GM19023 (cell line): ENCODE results near the gene NDUFS6.
"Not testable (repeated sequence)": the region's sequence is repeated elsewhere in the genome, so short reads cannot be mapped to it uniquely, and the experiment has no call there.

Source experiments
- ATAC-seq: cut with Tn5 transposase; IDR thresholded peaks from one replicate; pipeline ENCODE4 v1.9.1; 2021; ENCODE audit warnings: mild to moderate bottlenecking, moderate library complexity; ENCODE audit not compliant: unreplicated experiment

Gene NDUFS6

DNA sequence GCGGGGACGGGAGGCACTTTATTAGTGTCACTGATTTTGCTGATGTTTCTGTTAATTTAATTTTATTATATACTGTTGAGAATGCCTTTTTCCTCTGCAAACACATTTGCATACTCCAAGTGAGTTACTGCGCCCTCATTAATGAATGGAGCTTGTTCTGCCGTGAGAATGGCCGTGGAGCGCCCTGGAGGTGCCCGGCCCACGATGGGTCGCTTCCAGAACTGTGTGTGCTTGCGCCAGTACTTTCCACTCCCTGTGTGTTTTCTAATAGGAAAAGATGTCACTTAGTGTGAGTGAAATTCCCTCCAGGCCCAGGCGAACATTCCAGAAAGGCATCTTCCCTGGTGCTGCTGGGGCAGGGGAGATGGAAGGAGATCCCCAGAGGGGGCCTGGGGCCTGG is 30.1 kb downstream of the NDUFS6 start:
- ATAC-seq, result no peak

DNA sequence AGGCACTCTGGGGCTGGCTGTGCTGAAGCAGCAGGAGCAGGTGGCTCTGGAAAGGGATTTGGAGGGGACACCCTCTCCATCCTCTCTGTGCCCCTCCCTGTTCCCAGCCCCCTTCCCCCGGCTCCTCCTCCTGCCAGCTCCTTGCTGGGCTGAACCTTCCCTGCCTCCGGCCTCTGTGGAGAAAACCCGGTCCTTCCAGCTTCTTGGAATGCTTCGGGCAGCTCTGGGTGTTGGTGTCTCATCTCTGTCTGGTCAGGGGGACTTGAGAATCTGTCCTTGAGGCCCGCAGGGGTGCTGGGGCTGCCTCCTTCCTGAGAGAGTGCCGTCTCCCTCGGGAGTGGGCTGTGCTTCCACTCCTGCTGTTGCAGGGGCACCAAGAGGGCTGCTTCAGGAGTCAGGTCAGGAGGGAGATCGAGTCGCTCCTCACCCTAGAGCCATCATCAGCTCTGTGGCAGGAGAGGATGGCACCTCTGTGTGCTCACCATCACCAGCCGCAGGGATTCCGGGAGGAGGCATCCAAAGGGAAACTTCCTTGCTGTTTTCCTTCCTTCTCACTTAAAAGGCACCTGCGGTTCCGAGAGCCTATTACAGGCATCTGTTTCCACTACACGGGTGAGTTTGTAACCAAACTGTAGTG is 30.6 kb downstream of the NDUFS6 start:
- ATAC-seq, result no peak

DNA sequence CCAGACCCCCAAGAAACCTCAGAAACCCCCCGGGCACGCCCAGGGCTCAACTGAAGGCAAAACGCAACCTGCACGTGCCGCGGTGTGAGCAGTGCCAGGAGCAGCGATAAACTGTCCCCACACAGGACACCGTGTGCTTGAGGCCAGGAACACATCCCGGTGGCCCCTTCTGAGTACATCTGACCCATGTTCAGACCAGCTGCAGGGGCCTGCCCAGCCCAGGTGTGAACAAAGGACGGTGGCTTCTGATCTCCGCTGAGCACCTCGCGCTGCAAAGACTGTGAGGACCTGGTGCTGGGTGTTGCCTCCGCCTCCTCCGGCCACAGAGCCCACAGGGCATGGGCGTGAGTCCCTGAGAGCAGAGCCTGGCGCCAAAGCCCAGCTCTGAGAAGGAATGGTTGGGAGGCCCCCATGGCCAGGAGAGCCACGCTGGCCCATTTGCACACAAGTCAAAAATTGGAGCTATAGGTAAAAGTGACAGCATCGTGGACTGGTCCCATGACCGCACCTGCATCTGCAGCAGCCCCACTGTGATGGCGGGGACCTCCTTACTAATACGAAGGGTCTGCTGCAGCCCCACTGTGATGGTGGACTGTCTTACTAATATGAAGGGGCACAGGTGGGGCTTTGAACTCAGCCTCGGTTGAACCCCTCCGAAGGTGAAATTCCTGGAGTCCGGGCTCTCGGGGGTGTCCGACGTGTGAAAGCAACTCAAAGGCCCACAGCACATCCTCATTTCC is 31.5 kb downstream of the NDUFS6 start:
- ATAC-seq, result no peak

DNA sequence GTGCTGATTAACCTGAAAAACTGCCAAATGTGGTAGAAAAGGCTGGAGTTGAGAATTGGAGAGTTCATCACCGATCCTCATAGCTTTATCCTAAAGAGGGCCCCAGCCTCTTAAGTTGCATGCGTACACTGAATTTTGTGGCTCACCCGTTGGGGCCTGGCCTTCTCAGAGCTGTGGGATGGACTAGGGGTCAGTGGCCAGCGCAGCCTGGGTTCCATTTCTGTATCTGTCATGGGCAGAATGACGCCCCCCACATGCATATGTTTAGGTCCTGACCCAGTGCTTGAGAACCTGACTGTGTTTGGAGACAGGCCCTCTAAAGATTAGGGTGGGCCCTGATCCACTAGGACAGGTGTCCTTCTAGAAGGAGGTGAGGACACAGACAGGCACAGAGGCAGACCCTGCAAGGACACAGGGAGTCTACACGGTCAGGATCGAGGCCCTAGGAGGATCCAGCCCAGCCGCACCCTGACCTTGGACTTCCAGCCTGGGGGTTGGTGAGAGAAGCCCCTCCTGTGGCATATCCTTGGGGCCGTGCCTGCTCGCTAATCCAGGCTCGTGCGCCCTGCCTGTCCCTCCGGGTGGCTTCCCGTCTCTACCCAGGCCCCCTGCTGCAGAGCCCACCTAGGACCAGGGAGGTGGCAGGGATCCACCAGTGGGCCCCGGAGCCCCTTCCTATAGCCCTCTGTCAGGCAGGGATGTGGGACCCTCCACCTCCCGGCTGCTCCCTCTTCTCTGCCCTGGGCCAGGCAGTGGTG is 32.2 kb downstream of the NDUFS6 start:
- ATAC-seq, result no peak

DNA sequence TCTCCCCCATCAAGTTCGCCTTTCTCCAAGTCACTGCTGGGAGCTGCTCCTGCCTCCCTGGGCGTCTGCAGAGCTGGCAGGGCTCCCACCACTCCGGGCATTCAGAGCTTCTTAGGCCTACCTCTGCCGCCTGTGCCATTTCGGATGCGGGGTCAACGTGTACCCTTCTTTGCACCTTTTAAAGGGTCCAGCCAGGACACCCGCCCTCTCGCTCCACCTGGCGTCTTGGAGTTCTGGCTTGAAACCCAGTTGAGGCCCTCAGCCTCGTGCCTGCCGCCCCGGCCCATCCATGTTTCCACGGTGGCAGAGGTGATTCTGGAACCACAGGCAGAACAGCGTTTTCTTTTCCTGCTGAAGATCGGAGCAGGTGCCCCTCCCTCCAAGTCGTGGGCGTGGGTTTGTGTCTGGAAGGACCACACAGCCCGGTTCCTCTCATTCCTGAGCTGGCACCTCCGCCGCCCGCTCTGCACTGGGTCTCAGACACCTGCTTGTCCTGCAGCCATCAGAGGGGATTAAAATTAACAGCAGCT is 32.9 kb downstream of the NDUFS6 start:
- no peak for ATAC-seq

DNA sequence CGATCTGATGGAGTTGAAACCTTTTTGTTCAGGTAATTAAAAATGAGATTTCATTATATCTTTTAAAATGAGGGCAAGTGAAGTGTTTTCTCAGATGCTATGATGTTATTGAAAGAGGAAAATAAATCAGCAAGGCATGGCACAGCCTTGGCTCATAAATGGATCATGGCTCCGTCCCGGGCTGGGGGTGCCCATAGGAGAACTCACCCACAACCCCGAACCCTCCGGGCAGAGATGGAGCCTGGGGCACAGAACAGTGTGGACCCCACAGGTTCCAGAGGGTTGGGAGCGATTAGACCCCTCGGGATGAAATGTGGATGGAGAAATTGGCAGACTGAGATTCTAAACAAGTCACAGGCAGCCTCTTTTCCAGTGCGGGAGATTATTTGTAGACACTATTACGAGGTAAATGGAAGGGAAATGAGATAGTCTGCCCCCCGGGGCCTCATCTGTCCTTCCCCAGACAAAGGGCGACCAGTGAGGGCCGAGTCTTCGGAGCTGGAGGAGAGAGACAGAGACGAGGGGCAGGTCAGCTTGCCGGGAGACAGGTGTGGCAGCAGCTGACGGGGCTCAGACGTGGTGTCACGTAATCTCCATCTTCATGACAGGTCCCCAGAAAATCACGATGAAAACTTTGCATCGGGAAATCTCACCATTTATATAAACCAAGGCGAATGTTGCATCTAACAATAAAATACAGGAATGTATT is 33.7 kb downstream of the NDUFS6 start:
- ATAC-seq, result no peak

DNA sequence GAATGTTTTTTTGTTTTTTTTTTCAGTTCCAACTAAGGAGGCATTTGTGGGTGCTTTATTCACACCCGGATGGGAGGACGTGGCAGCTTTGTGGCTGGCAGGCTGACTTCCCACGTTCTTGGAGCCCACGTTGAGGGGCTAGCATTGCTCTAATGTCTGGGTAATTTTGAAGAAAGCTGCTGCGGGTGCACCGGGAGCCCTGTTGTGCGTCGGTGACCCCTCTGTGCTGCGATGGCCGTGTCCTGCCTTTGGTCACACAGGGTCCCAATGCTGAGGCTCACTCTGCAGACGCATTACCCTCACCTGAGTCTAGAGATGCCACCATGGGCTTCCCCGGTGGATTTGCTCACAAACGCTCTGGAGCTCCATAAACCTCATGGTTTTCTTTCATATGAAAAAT is 34.2 kb downstream of the NDUFS6 start:
- no peak for ATAC-seq

DNA sequence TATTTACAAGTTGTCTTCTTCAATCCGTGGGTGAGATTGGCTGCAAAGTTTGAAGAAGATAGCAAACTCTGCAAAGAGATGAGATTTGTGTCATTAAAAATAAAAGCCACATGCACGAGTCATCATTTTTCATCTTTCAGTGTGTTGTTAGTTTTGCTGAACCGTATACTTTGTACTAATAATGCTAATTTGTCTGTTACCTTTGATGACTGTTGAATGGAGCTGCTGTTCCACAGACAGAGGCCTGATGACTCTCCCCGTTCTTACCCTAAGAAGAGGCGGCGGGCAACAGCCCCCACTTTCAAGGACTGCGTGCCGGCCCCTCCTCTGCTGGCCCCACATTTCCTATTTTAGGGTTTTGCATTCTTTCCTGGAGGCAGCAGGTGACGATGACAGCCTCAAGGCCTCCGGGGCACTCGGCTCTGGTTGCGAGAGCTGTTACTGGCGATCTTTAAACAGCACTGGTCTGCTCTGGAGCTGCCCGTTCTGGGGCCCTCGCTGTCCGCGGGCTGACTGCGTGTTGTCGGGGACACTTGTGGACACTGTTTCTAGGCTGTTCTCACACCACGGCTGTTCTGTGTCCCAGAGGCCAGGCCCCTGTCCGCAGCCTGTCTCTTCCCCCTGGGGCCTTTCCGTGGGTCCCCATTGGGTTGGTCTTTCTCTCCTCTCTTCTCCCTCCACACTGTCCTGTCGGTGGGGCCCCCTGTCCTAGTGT is 35.1 kb downstream of the NDUFS6 start:
- no peak for ATAC-seq

DNA sequence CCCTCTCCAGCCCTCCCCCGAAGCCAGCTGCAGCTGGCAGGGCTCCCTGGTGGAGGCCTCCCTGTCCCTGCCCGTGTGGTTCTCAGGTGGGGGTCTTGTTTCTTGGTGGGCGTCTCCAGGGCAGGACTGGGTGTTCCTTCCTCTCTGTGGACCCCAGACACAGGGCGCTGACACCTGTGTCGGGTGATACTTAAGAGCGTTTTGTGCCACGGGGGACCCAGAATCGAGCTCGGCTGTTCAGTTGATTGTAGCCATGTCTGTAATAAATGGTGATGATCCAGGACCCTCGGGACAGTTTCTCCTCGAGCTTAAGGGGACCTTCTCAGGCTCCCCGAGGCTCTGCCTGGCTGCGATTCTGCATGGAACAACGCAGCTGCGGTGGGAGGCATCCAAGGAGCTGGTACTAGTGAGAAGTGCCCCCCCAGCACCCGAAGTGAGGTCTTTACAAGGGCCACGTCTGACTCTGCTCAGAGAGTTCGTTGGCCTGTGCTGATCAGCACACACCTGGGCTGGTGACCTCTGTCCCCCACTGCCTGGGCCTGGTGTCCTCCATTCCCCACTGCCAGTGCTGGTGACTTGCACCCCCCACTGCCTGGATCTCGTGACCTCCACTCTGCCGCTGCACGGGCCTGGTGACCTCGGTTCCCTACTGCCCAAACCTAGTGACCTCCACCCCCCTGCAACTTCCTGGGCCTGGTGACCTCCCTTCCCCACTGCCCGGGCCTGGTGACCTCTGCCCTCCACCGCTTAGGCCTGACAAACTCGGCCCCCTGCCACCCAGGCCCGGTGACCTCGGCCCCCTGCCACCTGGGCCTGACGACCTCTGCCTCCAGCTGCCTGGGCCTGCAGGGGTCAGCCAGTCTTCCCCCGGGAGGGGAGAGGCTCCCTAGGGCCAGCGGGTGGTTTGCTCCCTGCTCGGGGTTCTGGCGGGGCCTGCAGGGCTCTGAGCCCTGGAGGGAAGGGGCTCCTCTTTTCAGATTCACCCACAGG is 36.0 kb downstream of the NDUFS6 start:
- no peak for ATAC-seq

DNA sequence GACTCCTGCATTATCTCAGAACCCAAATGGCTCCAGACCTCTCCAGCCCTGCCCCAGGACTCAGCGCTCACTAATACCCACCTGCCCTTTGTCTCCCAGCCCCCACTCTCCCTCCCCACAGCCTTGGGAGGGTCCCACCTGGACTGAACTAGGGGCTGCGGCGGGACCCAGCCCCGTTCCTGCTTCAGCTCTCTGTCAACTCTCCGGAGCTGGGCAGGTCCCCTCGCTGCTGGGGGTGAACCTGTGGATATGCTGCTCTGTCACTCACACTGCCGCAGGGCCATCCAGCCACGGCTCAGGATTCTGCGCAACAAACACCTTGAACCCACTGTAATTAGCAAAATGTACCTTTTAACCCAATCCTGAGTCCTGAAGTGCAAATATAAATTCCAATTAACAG is 36.8 kb downstream of the NDUFS6 start:
- no peak for ATAC-seq

DNA sequence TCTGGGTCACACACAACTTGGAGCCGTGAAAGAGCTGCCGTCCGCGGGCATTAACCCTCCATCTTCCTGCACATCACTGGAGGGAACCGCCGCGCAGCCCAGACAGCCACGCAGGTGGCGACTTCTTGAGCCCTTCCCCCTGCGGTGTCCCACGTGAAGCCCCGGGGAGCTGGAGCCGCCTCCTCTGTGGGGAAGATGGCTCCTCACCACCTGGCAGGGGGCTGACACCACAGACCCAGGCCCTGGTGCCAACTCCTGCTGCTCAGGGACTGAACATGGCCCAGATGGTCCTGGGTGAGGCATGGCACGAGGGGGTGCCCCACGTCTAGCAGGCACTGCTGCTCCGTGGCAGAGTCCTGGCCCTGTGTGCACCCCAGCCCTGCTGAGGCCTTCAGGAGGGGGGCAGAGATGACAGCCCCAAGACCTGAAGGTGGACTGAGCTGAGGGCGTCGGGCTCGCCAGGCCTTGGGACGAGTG is 38.9 kb downstream of the NDUFS6 start:
- ATAC-seq, result no peak

DNA sequence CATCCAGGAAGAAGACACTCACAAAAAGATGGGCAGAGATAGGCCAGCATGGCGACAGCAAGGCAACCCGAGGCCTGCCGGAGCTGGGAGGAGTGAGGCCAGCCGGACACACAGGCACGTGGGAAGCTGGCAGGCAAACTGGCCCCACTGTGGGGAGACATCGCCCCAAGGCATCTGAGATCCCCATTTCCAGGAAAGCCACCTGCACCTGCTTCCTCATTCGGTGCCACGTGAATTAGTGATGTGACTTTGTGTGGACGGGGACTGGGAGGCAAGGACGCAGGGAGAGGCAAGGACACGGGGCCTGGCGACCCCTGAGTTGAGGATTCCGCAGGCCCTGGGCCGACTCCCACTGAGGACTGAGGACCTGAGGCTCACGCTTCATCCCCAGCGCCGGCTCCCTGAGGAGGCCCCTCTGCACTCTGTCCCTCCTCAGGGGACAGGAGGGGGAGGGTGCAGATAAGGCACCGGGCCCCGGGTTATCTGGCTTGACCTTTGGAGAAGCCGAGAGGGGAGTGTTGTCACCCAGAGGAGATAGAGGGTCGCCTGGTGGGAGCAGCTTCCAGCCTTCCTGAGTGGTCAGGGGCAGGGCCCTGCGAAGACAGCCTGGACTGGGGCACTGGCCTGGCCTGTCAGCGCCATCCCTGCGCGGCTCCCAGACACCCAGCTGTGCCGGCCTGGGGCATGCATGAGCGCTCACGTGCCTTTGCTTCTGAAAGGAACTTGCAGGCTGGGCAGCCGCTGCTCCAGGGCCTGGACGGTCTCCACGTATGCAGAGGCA is 39.7 kb downstream of the NDUFS6 start:
- ATAC-seq, result no peak

DNA sequence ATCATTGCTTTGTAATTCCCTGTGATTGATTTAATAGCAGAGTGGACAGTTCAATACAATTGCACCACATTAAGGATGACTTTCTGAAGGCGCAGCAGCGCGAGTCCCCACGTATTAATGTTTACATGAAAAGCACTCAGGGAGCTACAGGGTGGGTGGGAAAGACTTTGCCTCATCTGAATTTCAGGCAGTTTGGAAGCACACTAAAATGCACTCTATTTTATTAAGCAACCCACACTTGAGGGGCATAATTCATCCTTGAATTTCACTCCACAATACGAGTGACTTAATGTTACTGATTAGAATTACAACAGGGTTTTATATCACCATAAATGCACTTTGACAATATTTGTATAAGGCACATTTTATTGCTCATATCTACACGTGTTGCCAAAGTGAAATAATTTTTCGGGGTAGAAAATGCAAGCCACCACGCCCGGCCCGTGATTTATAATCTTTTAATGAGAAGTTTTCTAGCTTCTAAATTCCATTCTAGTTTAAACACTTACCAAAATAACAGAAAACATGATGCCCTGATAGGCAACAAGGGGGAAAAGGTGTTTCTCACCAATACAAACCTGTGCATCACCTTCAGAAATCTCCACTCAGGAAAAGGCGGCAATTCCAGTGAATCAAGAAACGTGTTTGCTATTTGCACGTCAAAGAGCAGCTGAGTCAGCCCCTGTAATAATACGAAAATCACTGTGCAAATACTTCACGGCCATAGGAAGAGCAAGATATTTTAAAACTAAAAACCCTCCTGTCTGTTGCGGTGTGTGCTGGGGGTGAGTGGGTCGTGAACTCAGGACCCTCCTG is 41.0 kb downstream of the NDUFS6 start:
- ATAC-seq, result no peak

DNA sequence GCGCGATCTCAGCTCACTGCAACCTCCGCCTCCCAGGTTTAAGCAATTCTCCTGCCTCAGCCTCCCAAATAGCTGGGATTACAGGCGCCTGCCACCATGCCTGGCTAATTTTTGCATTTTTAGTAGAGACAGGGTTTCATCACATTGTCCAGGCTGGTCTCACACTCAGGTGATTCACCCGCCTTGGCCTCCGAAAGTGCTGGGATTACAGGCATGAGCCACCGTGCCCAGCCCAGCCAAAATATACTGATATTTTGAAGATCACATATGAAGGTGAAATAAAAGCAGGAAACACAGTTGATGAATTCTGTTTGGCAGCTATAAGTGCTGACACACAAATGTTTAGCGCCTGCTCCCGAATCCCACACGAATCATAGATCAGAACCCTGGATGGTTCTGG is 42.6 kb downstream of the NDUFS6 start:
- not testable (repeated sequence) for ATAC-seq

DNA sequence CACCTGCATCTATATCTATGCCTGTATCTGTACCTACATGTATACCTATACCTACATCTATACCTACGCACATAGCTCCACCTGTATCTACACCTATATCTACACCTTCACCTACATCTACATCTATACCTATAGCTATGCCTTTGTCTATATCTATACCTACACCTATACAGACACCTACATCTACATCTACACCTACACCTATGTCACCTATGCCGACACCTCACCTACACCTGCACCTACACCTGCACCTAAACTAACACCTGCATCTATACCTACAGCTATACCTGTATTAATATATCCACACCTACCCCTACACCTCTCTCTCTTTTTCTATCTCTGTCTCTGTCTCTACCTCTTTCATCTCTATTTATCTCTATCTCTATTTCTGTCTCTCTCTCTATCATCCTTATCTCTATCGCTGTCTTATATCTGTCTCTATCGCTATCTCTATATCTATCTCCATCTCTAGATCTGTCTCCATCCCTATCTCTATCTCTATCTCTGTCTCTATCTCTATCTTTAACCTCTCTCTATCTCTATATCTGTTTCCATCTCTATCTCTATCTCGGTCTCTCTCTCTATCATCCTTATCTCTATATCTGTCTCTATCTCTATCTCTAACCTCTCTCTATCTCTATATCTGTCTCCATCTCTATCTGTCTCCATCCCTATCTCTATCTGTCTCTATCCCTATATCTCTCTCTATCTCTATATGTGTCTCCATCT is 43.7 kb downstream of the NDUFS6 start:
- ATAC-seq, result no peak

DNA sequence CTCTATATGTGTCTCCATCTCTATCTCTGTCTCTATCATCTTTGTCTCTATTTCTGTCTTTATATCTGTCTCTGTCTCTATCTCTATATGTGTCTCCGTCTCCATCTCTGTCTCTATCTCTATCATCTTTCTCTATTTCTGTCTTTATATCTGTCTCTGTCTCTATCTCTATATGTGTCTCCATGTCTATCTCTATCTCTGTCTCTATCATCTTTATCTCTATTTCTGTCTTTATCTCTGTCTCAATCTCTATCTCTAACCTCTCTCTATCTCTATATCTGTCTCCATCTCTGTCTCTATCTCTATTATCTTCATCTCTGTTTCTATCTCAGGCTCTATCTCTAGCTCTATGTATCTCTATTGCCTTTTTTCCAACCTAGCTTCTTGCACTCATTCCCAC is 44.5 kb downstream of the NDUFS6 start:
- no peak for ATAC-seq

DNA sequence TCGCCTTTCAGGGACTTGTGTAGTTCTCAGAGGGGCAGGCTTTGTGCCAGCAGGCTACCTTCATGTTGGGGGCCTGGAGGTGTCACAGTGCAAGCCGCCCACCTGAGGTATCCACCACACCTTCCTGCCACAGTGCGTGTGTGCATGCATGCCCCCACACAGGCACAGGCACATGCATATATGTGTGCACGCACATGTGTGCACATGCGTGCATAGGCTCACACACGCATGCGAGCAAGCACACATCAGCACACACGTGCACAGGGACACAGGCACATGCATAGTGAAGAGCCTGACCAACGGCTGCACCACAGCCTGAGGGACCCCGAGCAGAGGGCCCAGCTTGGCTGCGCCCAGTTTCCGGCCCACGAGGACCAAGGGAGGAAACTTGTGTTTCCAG is 45.4 kb downstream of the NDUFS6 start:
- no peak for ATAC-seq
